ENCODE measurements around the gene ARHGAP21. TPM values are rescaled to one million over a fixed set of nuclear protein-coding genes. Genes with fewer than 3 reads are reported as not detected.

The ARHGAP21 gene
- total RNA-seq, 3 donors from 2014 or later (not counting 1 experiment from before 2014, with no cell fraction given), result 30.9 to 45.8 (median 34.7) TPM

DNA sequence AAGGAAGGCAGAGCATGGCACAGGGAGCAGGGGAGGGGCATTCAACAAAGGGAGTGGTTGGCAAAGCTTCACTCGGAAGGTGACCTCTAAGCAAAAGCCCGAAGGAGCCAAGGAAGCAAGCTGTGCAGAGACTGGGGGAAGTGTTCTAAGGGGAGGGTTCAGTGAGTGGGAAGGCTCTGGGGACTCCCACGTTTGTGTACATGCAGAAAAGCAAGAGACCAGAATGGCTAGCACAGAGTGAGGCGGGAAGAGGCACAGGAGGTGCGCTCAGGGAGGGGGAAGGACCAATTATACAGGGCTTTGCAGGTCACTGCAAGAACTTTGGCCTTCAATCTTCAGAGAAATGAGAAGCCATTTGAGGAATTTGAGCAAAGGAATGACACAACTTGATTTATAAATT, 7.4 kb downstream of the ARHGAP21 start:
- Mint-ChIP-seq H3K9me3 (no peaks in the 10 kb centered on the region), H3K4me3 (no peak overlapping the region), H3K27ac (no peak overlapping the region), H3K4me1 (peaks cover 10 to 21% of the 10 kb centered on the region in 2 donors), H3K36me3 (no peaks in the 10 kb centered on the region), H3K27me3 (ENCODE audit: low read depth in 2 of 2) (no peaks in the 10 kb centered on the region)
- H3K4me1 ChIP-seq (ENCODE audit: control insufficient read depth, insufficient read depth, low read length), result peaks cover 4% of the 10 kb centered on the region
- no peaks in the 10 kb centered on the region for H3K9me3 ChIP-seq (ENCODE audit: control insufficient read depth, insufficient read depth, low read length)
- TF ChIP-seq, protein P1, sequence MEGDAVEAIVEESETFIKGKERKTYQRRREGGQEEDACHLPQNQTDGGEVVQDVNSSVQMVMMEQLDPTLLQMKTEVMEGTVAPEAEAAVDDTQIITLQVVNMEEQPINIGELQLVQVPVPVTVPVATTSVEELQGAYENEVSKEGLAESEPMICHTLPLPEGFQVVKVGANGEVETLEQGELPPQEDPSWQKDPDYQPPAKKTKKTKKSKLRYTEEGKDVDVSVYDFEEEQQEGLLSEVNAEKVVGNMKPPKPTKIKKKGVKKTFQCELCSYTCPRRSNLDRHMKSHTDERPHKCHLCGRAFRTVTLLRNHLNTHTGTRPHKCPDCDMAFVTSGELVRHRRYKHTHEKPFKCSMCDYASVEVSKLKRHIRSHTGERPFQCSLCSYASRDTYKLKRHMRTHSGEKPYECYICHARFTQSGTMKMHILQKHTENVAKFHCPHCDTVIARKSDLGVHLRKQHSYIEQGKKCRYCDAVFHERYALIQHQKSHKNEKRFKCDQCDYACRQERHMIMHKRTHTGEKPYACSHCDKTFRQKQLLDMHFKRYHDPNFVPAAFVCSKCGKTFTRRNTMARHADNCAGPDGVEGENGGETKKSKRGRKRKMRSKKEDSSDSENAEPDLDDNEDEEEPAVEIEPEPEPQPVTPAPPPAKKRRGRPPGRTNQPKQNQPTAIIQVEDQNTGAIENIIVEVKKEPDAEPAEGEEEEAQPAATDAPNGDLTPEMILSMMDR (IDR thresholded peaks at IDR 0.05), result no peak
- intact Hi-C loops (cut with micrococcal nuclease), result no loop called here
- no peak overlapping the region for H3K4me3 ChIP-seq (ENCODE audit: low read length)
- no peaks in the 10 kb centered on the region for H3K36me3 ChIP-seq (ENCODE audit: control insufficient read depth, insufficient read depth, low read length)
- DNase-seq, result no peak
- 93% methylated on average over 5 of the region's 5 CpGs for WGBS (ENCODE audit: insufficient coverage)
- H3K27me3 ChIP-seq (ENCODE audit: control insufficient read depth, insufficient read depth, low read length), result no peaks in the 10 kb centered on the region
- H3K27ac ChIP-seq (ENCODE audit: low read length), result no peak overlapping the region
- no peak for ATAC-seq

DNA sequence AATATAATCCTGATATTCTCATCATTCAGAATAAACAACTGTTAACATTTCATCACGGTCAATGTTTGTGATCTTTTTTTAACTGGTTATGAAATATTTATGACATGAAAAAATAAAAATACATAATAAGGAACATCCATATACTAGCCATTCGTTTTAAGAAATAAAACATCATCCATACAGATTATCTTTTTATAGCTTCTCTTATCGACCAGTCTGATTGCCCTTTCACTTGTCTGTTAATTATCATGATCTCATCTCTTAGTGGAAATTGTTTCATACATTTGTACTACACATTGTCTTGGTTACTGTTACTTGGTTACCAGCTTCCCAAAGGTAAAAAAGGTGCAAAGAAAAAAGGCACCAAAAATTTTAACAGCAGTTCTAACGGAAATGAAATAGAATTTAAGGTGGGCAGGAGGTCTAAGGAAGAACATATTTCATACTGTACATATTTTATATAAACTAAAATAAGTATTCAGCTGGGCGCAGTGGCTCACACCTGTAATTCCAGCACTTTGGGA, 8.4 kb downstream of the ARHGAP21 start:
- TF ChIP-seq, protein P1 (IDR thresholded peaks at IDR 0.05), result no peak
- Mint-ChIP-seq H3K4me1 (peaks cover 2 to 12% of the 10 kb centered on the region in 2 donors), H3K27ac (no peak overlapping the region), H3K36me3 (no peaks in the 10 kb centered on the region), H3K27me3 (ENCODE audit: low read depth in 2 of 2) (no peaks in the 10 kb centered on the region), H3K9me3 (no peaks in the 10 kb centered on the region), H3K4me3 (no peak overlapping the region)
- Histone ChIP-seq H3K36me3 (ENCODE audit: control insufficient read depth, insufficient read depth, low read length) (no peaks in the 10 kb centered on the region), H3K4me3 (ENCODE audit: low read length) (no peak overlapping the region), H3K4me1 (ENCODE audit: control insufficient read depth, insufficient read depth, low read length) (no peaks in the 10 kb centered on the region), H3K27me3 (ENCODE audit: control insufficient read depth, insufficient read depth, low read length) (no peaks in the 10 kb centered on the region), H3K27ac (ENCODE audit: low read length) (no peak overlapping the region), H3K9me3 (ENCODE audit: control insufficient read depth, insufficient read depth, low read length) (no peaks in the 10 kb centered on the region)
- ATAC-seq (no peak), DNase-seq (no peak)
- intact Hi-C loops (cut with micrococcal nuclease), result no loop called here
- 88% methylated on average over 1 of the region's 5 CpGs for WGBS (ENCODE audit: insufficient coverage)

DNA sequence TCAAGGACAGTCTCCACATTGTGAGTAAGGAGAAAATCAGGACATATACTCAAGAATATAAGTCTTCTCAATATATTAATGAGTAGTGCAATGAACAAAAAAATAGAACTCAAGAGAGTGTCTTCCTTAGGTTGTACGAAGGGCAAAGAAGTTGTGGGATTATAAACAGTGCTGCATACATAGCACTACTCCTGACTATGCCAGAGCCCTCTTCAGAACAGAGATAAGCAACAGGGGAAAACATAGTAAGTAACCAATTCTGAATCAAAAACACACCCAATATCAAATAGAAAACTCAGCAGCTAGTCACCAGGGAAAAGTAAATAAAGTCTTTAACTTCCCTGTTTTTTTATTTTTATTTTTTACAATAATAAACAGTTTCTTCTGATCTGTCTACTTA, 10.6 kb downstream of the ARHGAP21 start:
- no peaks in the 10 kb centered on the region for H3K4me1 ChIP-seq (ENCODE audit: control insufficient read depth, insufficient read depth, low read length)
- H3K27me3 Mint-ChIP-seq (ENCODE audit: low read depth in 2 of 2), result no peaks in the 10 kb centered on the region
- no peak overlapping the region for H3K27ac ChIP-seq (ENCODE audit: low read length)
- no peak overlapping the region for H3K27ac Mint-ChIP-seq
- H3K9me3 ChIP-seq (ENCODE audit: control insufficient read depth, insufficient read depth, low read length), result no peaks in the 10 kb centered on the region
- no peaks in the 10 kb centered on the region for H3K9me3 Mint-ChIP-seq
- DNase-seq (no peak), ATAC-seq (no peak)
- H3K36me3 ChIP-seq (ENCODE audit: control insufficient read depth, insufficient read depth, low read length), result no peaks in the 10 kb centered on the region
- peaks cover 0 to 4% of the 10 kb centered on the region in 2 donors for H3K4me1 Mint-ChIP-seq
- H3K27me3 ChIP-seq (ENCODE audit: control insufficient read depth, insufficient read depth, low read length), result no peaks in the 10 kb centered on the region
- intact Hi-C loops (cut with micrococcal nuclease), result no loop called here
- H3K4me3 ChIP-seq (ENCODE audit: low read length), result no peak overlapping the region
- TF ChIP-seq, protein P1 (IDR thresholded peaks at IDR 0.05), result no peak
- no peak overlapping the region for H3K4me3 Mint-ChIP-seq
- WGBS (ENCODE audit: insufficient coverage), result no CpG with 5 or more reads among the region's 1 CpG
- H3K36me3 Mint-ChIP-seq, result no peaks in the 10 kb centered on the region

DNA sequence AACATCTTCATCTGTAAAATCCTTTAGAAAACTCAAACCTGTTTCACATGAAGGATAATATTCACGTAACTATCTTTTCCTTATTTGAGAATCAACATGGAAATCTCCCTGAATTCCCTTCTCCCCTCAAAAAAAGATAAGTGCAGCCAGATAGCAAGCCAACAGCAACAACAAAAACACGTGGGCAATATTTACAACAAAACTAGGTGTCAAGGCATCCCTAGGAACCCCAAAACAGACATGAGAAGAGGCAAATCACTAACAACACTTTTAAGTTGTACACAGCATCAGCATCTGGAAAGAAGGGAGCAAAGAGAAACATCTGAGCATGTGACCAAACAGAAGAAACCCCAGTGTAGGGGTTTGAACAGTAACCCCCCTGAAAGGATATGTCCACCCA, 12.2 kb downstream of the ARHGAP21 start:
- H3K27ac Mint-ChIP-seq, result no peak overlapping the region
- WGBS (ENCODE audit: insufficient coverage), result 94% methylated on average over 2 of the region's 2 CpGs
- H3K27me3 Mint-ChIP-seq (ENCODE audit: low read depth in 2 of 2), result no peaks in the 10 kb centered on the region
- no peaks in the 10 kb centered on the region for H3K4me1 ChIP-seq (ENCODE audit: control insufficient read depth, insufficient read depth, low read length)
- no peak for ATAC-seq
- DNase-seq, result no peak
- H3K9me3 Mint-ChIP-seq, result no peaks in the 10 kb centered on the region
- H3K4me3 ChIP-seq (ENCODE audit: low read length), result no peak overlapping the region
- H3K4me1 Mint-ChIP-seq, result peaks cover 0 to 4% of the 10 kb centered on the region in 2 donors
- no peaks in the 10 kb centered on the region for H3K36me3 Mint-ChIP-seq
- intact Hi-C loops (cut with micrococcal nuclease), result no loop called here
- no peaks in the 10 kb centered on the region for H3K36me3 ChIP-seq (ENCODE audit: control insufficient read depth, insufficient read depth, low read length)
- TF ChIP-seq, protein P1 (IDR thresholded peaks at IDR 0.05), result no peak
- no peaks in the 10 kb centered on the region for H3K9me3 ChIP-seq (ENCODE audit: control insufficient read depth, insufficient read depth, low read length)
- no peak overlapping the region for H3K4me3 Mint-ChIP-seq
- no peak overlapping the region for H3K27ac ChIP-seq (ENCODE audit: low read length)
- no peaks in the 10 kb centered on the region for H3K27me3 ChIP-seq (ENCODE audit: control insufficient read depth, insufficient read depth, low read length)

Data from natural killer cell (primary cell).